Skeletal muscle satellite cell (primary cell): ENCODE measurements around the gene DNAI1. TPM values are rescaled to one million over a fixed set of nuclear protein-coding genes. Genes with fewer than 3 reads are reported as not detected.

Source experiments
- H3K27me3 ChIP-seq: 2 replicates; pipeline ENCODE4 v1.7.0; 2013; ENCODE audit warnings: low read length; ENCODE audit not compliant: control insufficient read depth, insufficient read depth
- H3K36me3 ChIP-seq: 2 replicates; pipeline ENCODE4 v1.7.0; 2013; ENCODE audit warnings: mild to moderate bottlenecking, control low read depth, low read length; ENCODE audit not compliant: insufficient read depth
- H3K4me1 ChIP-seq: 2 replicates; pipeline ENCODE4 v1.7.0; 2013; ENCODE audit warnings: low read length; ENCODE audit not compliant: control insufficient read depth, insufficient read depth
- H3K4me2 ChIP-seq: 2 replicates; pipeline ENCODE4 v1.7.0; 2013; ENCODE audit warnings: mild to moderate bottlenecking, low read length
- H3K4me3 ChIP-seq: 2 replicates; pipeline ENCODE4 v1.7.0; 2013; ENCODE audit warnings: low read length
- H3K9ac ChIP-seq: 2 replicates; pipeline ENCODE4 v1.7.0; 2013; ENCODE audit warnings: mild to moderate bottlenecking, low read depth, low read length, moderate library complexity
- H3K9me3 ChIP-seq: replicated peaks from 2 replicates; pipeline ENCODE4 v1.7.0; 2013; ENCODE audit warnings: mild to moderate bottlenecking, control low read depth, low read length
- small RNA-seq: library from RNA; depleted of rRNA; stranded (forward); fragments of <200 nt; gene quantifications from one replicate; pipeline ENCODE3, GENCODE V24; 2012

Gene DNAI1

GRCh38 chr9:34565856-34566255 is 107.3 kb downstream of the DNAI1 start:
- Histone ChIP-seq H3K4me3 (no peak overlapping the region), H3K9ac (no peak overlapping the region), H3K27me3 (peaks cover 62% of the 10 kb centered on the region), H3K36me3 (no peaks in the 10 kb centered on the region), H3K9me3 (no peaks in the 10 kb centered on the region), H3K4me1 (no peaks in the 10 kb centered on the region), H3K4me2 (no peak overlapping the region)

DNA sequence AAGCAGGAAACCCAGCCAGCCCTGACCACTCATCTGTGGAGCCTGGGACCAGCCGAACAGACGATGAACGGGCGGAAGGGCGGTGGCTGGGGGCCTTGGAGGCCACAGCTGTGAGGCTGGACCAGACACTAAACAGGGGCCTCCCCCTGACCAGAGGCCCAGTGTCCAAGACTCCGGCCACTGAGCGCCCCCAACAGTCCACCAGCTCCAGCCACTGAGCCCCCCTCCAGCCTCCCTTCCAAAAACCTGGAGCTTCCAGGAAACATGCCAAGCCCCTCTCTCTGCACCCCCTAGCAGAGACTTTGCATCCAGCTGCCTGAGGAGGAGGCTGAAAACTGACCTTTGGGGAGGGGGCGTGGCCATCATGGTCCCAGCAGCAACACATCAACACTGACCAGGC is 107.7 kb downstream of the DNAI1 start:
- H3K4me1 ChIP-seq = no peaks in the 10 kb centered on the region
- H3K9ac ChIP-seq = no peak overlapping the region
- H3K36me3 ChIP-seq = no peaks in the 10 kb centered on the region
- H3K27me3 ChIP-seq = peaks cover 66% of the 10 kb centered on the region
- H3K4me3 ChIP-seq = no peak overlapping the region
- H3K9me3 ChIP-seq = no peaks in the 10 kb centered on the region
- H3K4me2 ChIP-seq = no peak overlapping the region

- no peak overlapping the region for H3K9ac ChIP-seq
- peaks cover 68% of the 10 kb centered on the region for H3K27me3 ChIP-seq
- no peaks in the 10 kb centered on the region for H3K4me1 ChIP-seq
- H3K36me3 ChIP-seq = no peaks in the 10 kb centered on the region
- H3K4me3 ChIP-seq = no peak overlapping the region
- no peaks in the 10 kb centered on the region for H3K9me3 ChIP-seq
- H3K4me2 ChIP-seq = no peak overlapping the region
Observed at GRCh38 chr9:34566972-34567371, 108.4 kb downstream of the DNAI1 start.

GRCh38 chr9:34568133-34568532 is 109.5 kb downstream of the DNAI1 start:
- Histone ChIP-seq H3K9me3 (no peaks in the 10 kb centered on the region), H3K9ac (no peak overlapping the region), H3K36me3 (no peaks in the 10 kb centered on the region), H3K27me3 (peaks cover 78% of the 10 kb centered on the region), H3K4me2 (no peak overlapping the region), H3K4me3 (no peak overlapping the region), H3K4me1 (no peaks in the 10 kb centered on the region)

DNA sequence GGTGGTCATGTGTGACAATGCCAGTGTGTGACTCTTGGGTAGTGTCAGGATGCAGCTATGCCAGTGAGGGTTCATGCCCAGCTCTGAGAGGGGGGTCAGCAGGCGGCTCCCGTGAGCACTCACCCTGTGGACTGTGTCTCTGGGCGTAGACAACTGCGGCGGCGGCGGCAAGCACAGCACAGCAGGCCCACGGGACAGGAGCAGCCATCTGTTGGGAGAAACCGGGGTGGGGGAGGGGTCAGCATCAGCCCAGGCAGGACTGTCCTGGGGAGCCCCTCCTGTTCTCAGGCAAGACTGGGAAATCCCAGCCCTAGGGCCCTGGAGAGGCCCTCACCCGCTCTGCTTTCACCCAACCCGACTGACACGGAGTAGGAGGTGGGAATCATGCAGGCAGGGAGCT is 110.2 kb downstream of the DNAI1 start:
- Histone ChIP-seq H3K9me3 (no peaks in the 10 kb centered on the region), H3K27me3 (peaks cover 75% of the 10 kb centered on the region), H3K4me1 (no peaks in the 10 kb centered on the region), H3K4me2 (no peak overlapping the region), H3K9ac (no peak overlapping the region), H3K4me3 (no peak overlapping the region), H3K36me3 (no peaks in the 10 kb centered on the region)

DNA sequence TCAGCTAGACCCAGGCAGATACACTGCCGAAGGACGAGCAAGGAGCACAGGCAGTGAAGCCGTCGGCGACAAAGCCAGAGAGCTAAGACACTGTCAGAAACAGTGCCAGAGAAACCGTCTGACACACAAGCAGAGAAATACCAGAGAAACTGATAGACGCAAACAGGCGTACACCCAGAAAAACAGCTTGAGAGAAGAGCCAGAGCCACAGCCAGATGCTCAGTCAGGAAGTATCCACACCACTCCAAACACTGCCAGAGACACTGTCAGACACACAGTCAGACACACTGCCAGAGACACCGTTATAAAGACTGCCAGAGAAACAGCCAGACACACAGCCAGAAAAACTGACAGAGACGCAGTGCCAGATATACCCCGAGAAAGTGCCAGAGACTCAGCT is 111.8 kb downstream of the DNAI1 start:
- no peaks in the 10 kb centered on the region for H3K9me3 ChIP-seq
- no peak overlapping the region for H3K4me3 ChIP-seq
- H3K4me1 ChIP-seq = no peaks in the 10 kb centered on the region
- H3K27me3 ChIP-seq = peaks cover 72% of the 10 kb centered on the region
- H3K9ac ChIP-seq = no peak overlapping the region
- no peak overlapping the region for H3K4me2 ChIP-seq
- H3K36me3 ChIP-seq = no peaks in the 10 kb centered on the region

Small RNAs within 50 kb of the gene (small RNA-seq; reads per million reads assigned to genes)
- not detected for gene RN7SKP24
